ENCODE measurements around the gene EME1.
A peak's percentile ranks its signal among the peaks of the same experiment; 100 is the strongest.
"Not testable (repeated sequence)": the region's sequence is repeated elsewhere in the genome, so short reads cannot be mapped to it uniquely, and the experiment has no call there.

EME1 gene, protein sequence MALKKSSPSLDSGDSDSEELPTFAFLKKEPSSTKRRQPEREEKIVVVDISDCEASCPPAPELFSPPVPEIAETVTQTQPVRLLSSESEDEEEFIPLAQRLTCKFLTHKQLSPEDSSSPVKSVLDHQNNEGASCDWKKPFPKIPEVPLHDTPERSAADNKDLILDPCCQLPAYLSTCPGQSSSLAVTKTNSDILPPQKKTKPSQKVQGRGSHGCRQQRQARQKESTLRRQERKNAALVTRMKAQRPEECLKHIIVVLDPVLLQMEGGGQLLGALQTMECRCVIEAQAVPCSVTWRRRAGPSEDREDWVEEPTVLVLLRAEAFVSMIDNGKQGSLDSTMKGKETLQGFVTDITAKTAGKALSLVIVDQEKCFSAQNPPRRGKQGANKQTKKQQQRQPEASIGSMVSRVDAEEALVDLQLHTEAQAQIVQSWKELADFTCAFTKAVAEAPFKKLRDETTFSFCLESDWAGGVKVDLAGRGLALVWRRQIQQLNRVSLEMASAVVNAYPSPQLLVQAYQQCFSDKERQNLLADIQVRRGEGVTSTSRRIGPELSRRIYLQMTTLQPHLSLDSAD

DNA sequence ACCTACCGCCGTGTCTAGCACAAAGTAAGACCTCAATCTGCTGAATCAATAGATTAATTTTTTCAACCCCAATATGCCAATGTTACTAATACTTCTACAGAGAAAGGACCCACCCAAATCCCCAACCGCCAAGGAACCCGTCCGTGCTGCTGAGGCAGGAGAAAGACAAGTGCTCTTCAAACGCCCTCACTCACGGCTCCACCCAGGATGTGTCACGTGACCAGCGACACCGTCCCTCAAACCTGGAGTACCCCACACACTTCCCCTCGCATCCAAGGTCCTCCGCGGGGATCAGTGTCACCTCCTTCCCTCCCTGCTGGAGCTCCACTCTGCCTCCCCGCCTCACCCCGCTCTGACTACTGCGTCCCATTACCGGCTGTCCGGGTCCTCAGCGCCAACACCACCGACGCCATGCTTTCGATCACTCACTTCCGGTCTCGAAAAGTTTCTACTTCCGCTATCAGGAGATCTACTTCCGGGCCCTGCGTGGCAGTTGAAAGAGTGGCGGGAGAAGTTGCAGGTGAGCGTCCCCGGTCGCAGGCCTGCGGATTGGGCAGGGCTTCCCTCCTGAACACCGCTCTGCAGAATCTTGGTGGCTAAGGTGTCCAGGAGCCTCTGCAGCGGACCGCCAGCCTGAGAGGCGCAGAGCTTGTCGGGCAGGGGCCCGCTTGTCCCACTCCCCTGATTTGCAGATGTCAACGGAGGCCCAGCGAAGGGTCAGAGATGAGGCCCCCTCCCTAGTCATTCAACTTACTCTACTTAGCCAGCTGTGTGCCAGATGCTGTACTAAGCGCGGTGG is at the start of gene EME1, which contains the start of gene MRPL27:
Gene EME1 (plus strand): TSS at position 472 of the 799 bp plus-strand sequence. CDS start 1,980 bp downstream, outside the sequence.
Gene MRPL27 (minus strand): TSS at position 427 of the 799 bp plus-strand sequence. CDS start 14 bp downstream, at position 413.
- peak; percentile 98 for DNase-seq

DNA sequence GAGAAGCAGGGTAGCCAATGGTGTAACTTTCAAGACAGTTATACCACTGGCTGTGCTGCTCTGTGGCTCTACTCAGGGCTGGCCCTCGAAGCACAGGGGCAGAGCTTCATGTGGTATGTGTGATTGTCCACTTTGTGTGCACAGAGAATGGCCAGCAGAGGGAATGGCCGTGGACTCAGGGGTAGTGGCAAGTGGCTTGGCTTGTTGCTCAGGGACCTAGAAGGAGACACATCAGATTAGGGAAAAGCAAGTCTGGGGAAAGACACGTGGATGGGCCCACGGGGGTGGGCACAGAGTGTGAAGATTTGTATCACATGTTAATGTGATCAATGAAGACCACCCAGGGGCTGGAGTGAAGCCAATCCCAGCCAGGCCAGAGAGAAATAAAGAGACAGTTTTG is 47.1 kb upstream of the EME1 start:
- DNase-seq = no peak

DNA sequence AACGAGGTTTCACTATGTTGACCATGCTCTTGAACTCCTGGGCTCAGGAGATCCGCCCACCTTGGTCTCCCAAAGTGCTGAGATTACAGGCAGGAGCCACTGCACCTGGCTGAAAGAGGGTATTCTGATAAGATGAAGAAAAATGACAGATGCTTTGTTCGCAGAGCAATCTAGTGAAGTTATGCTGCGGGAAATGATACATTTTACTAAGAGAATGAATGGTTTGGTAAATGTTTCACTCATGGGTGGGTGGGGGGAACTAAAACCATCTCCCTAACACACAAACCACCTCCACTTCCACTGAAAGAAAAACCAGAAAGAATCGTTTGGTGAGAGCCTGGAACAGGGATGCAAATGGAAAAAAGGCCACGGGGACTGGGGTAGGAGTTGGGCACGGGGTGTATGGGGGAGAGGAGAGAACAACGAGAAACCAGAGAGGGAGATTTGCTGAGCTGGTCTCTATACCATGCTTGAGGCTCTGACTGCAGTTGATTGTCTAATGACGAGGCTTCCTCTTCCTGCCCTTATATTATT is 46.1 kb upstream of the EME1 start:
- DNase-seq = no peak

DNA sequence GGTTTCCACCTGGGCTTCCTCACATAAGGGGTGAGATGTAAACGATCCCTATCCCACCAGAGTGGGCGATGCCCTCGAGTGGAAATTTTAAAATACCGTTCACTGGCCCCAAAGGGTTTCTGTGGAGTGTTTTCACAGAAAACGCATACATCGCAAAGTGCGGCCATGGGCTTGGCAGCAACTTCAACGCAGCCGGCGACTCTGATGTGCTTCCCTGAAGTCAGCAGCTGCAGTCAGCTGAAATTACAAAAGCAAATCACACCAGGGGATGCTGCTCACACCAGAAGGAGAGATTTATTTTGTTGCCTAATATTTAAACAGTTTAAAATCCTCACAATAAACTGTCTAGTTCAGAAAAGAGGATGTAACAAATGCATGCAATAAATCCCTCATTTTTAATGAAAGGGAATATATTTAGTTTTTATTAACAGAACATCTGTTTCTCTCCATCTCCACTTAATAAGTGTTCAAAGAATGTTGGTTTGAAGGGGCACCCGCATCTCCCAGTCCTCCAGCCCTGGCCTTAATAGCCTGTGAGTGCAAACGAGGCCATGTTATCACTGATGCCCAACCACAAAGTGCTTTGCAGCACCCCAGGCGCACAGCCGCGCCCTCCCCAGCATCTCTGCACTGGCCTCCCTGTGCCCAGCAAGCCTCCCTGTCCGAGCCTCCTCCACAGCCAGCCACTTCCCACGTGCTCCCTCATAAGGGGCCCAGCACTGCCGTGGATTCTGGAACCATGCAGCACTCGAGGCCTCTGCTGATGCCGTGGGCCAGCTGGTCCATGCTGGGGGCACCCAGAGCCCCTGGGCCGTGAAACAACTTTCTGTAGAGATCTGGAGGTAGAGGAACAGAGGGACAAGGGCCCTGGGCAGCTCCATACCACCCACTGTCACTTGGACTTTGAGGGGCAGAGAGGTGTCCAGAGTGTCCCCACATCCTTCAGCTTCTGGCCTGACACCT is 44.4 kb upstream of the EME1 start:
- DNase-seq = no peak

DNA sequence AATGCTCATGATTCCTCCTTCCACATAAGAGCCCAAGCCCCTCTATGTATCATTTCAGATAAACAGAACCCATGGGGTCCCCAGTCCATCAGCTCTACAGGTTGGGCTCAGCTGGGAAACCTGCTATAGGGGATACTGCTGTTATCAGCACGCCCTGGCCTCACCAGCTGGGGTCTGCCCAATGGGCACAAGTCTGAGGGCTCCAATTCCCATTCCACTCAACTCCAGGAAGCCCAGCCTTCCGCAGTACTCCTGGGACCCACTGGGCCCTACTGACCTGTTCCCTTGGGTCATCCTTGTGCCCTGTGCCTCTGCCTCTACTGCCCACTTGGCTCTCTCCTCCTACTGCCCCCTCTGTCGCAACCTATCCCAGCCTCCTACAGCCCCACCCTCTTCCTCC is 43.3 kb upstream of the EME1 start:
- DNase-seq = no peak

DNA sequence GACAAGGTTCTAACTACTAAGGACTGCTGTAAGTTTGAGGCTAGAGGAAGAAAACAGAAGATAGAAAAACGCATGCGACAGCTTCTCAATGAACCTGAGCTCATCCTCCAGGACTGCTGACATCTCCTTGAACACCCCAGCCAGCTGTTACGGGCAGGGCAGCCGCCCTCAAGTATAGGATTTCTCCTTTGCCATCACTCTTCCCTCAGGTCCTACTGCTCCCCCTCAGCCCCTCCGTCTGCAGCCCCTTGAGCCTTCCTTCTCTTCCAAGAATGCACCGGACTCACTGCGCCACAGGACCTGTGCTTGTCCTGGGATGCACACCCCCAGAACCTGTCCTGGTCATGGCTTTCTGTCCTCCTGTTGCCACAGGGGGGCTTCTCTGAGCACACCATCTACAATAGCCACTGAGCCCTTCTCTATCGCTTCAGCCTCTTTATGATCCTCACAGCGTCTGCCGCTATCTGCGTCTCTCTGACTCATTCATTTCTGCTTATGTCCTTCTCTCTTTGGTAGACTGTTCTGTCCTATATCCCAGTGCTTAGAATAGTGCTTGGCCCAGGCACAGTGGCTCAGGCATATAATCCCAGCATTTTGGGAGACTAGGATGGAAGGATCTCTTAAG is 42.8 kb upstream of the EME1 start:
- DNase-seq = no peak

DNA sequence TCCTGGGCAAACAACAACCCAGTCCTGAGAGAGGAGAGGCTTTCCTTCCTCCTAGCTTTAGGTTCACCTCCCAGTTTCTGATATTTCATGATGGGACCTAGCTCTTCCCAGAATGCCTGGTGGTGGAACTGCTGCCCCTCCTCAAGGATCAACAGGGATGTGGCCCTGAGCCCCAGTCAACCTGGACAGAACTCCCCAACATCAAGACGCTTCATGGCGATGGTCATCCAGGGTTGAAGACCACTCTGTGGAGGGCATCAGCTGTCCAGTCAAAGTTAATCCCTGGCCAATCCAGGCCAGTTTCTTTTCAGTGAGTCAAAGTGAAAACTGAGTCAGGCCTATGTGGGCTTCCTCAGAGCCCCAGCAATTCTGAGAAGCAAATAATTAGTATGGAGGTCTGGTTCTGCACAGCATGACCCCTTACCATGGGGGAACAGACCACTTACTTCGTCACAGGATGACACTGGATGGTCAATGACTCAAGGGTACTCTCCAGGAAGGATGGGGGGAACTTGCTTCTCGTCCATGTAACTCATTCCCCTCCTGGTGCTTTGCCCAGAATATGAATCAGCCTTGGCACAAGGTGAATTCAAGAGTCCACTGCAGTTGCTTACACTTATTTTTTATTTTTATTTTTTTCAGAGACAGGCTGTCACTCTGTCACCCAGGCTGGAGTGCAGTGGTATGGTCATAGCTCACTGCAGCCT is 41.8 kb upstream of the EME1 start:
- no peak for DNase-seq

DNA sequence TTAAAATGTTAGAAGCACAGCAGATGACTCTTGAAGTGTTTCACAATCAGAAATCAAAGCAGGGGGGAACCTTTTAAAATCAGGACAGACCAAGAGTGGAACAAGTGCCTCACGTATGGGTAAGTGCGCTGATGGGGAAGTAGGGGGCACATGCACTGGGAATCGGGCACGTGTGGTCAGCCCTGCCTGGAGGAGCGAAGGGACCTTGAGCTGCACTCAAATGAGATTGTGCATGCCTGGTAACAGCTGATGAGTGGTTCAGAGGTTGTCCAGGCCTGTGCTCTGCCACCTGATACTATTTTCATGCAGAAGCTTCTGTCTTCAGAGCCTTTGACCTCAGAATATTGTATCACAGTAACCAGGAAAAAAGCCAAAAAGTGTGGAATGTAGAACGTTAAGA is 40.8 kb upstream of the EME1 start:
- DNase-seq = no peak

DNA sequence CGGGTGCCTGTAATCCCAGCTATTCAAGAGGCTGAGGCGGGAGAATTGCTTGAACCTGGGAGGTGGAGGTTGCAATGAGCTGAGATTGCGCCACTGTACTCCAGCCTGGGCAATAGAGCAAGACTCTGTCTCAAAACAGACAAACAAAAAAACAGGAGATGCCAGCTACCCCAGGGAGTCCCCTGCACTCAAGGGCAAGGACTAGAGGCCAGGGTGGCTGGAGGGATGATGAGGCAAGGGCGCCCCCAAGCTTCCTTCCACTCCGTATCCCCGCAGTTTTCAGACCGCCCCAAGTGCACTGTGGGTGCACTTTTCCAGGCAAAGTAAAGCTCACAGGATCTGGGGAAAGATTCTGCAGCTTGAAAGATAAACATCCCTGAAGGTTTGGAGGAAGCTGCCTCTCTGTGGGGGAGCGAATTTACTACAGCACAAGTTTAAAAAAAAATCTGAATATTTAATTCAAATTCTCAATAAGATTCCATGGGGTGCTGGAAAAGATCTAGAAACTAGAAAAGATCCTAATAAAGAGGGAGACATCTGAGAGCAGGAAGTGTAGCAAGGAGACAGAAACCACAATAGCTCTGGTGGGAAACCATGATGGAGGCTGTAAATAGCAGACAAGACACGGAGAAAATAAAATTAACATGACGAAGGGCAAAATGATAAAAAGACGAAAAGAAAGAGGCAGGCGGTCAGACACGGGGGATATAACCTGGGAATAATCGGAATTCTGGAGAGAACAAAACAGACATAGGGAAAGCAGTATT is 39.6 kb upstream of the EME1 start:
- not testable (repeated sequence) for DNase-seq

DNA sequence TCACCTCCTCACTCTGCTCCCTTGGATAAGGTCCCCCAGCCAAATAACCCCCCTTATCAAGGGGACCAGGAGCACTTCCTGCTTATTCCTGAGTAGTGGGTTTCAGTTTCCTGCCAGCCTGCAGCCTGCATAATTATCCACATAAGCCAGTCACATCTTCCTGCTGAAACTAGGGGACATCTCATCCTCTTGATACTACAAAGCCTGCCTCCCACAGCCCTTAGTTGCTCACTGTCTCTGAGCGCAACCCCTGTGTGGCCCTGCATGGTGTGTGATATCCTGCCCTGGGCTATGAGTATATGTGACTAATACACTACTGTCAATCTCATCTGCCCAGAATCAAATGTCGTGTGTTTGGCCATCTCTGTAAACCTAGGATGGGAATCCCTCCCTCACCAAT is 35.1 kb upstream of the EME1 start:
- no peak for DNase-seq

DNA sequence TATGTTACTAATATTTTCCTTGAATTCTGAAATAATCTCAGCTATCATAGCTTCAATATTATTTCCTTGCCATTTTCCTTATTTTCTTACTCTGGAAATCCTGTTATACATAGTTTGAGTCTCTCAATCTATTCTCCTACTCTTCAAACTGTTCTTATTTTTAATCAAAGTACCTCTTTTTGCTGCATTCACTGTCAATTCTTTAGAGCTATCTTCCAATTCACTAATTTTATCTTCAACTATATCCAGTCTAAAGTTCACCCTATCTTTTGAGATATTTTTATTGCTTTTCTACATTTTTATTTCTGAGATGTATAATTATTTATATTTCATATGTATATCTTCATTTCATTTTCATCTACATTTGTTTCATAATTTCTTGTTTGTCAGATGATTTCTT is 34.4 kb upstream of the EME1 start:
- DNase-seq = no peak

DNA sequence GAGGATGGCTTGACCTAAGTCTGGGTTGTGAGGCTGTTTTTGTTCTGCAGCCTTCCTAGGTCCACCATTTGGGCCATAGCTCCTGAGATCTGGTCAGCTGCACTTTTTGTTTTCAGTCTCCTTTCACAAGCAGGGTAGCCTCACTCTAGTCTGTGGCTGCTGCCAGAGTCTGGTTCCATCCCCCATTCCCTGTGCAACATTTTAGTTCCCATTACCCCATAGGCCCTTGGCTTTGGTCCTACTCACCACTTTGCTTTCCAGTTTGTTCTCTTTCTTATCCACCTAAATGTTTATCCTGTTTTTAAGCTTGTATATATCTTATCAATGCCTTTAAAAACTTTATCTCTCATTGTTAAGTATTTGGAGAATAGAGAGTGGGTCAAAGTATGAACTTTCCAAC is 33.6 kb upstream of the EME1 start:
- DNase-seq = no peak

DNA sequence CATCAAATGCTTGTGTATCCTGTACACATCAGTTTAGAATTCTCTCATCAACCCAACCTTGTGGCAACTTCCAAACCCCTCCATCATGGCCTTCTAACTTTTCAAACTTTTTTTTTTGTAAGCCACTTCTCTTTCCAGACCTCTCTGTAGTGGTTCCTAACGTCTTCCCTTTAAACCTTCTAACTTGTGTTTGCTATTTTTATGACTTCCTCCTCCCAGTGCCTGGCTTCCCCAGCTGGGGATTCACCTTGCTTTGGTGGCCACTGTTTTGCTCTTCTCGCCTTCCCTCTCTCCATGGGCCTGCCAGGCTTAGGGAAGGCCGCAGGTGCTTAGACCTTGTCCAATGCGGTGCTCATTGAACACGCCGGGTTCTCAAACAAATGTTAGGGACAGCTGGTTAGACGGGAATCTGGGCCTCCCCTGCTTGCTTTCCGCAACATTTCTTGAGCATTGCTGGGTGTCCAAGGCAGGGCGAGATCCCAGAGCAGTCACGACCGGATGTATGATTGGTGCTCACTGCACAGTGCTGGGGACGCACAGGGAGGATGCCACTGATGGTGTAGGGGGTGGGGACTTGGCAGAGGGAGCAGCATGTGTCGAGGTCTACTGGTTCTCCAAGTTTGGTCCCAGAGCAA is 28.2 kb upstream of the EME1 start:
- peak; percentile 74 for DNase-seq

DNA sequence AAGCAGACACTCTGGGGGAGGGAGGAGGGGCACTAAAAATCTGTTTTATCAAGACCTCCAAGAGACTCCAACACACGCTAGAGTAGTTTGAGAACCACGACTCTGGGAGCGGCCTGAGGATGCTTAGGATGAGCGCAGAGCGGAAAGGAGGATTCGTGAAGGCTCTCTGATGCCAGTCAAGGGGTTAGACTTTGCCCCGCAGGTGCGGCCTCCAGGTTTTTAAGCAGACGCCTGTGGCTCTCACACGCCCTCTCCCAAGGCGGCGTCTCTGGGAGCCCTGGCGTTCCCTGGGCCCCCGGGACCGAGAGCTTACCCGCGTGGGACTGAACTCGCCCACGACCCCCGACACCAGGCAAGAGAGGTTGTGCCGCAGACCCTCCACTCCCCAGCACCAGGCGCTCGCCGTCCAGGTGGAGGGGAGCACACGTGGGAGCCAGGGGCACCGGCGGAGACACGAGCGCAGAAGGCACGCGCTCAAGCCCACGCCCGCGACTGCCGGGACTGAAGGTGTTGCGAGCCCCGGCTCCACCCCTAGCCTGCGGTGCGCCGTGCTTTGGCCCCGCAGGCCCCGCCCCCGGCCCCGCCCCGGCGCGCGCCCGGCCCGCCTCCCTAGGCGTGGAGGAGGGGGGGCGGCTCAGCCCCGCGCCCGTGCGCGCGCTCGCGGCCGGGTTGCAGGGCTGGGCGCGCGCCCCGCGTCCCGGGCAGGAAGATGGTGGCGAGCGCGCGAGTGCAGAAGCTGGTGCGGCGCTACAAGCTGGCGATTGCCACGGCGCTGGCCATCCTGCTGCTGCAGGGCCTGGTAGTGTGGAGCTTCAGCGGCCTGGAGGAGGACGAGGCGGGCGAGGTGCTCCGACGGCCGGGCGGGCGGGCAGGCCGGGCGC is 27.4 kb upstream of the EME1 start, which contains the start of gene XYLT2:
Gene XYLT2 (plus strand): TSS at position 695 of the 881 bp plus-strand sequence. CDS start 15 bp downstream, at position 710.
- peak; percentile 87 for DNase-seq

DNA sequence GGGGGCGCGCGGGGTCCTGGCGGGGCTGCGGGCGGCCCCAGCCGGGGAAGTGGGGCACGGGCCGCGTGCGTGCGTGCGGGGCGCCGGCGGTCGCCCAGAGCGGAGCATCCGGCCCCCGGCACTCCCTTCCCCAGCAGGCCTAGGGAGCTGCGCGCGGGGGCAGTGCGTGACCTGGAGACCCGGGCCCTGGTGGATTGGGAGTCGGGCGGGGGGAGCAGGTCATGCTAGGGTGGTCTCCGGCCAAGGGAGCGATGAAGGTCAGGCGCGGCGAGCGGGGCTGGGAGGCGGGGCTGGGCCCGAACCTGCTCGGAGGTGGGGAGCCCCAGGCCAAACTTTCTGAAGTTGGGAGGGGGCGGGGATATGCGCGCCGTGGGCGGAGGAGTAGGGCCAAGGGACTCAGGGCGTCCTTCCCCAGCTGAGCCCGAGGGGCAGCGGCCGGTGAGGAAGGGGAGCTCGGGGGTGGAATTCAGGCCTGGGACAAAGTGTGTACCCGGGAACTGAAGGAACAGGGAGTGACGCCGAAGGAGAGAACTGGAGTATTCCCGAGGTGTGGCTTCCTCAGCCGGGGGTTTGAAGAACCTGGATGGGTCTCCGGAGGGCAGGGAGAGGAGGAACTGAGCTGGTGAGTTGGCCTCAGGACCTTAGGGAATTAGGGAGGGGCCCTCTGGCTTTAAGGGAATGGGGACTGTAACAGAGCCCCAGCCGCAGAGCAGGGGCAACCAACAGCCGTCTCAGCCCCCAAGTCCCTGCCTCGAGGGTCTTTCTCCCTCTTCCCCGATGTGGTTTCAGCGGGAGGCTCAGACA is 26.5 kb upstream of the EME1 start:
- no peak for DNase-seq

DNA sequence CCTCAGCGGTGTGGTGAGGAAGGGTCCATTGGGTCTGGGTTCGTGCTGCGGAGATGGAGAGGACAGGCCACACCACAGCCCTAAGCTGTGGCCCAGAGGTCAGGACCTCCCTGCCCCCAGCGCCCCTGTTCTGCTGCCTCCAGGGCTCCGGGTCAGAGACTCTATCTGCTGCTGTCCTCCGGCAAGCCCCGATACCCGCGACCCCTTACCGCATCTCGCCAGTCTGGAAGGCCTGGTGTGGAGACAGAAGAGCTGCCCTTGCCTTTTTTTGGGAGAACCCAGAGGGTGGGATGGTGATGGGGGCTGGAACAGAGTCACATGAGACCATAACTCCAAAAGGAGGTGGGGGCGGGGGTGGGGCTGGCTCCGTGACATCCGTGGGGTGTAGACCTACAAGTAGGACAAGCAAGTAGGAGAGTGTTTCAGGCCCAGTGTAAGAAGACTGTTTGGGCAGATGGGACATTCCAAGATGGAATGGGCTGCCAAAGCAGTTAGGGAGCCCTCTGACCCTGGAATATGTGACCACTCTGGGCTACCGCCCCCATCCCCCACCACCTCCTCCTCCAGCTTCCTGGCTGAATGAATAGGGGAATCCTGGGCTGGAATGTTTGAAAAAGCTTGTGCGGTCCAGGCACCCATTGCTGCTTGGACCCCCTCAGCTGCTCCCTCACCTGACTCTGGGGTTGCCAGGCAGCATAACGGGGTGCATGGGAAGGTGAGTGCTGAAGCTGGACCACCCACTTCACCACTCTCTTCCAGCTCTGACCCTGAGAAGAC is 25.7 kb upstream of the EME1 start:
- DNase-seq = no peak

DNA sequence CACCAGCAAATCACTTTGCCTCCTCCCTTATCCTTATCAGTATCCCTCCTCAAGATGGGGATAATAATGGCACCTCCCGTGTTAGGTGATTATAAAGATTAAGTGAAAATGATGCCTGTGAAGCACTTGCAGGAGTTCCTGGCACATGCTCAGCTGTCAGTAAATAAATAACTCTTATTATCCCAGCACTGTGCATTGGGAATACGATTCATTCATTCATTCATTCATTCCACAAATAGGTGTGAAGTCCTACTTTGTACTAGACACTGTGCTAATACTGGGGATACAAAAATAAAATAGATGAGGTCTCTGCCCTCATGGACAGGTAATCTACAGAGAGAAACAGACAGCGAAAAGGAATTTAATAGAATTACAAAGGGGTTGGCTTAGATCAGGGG is 25.1 kb upstream of the EME1 start:
- DNase-seq = no peak
